HepG2 (cell line): ENCODE measurements around the gene HDHD3. TPM values are rescaled to one million over a fixed set of nuclear protein-coding genes. Genes with fewer than 3 reads are reported as not detected.

Source experiments
- CBFB ChIP-seq: sonication (generic); formaldehyde crosslinking; IDR thresholded peaks from 2 replicates; pipeline ENCODE4 v1.4.0; 2020; ENCODE audit warnings: missing genetic modification reagents
- MYNN ChIP-seq: sonication (generic); formaldehyde crosslinking; IDR thresholded peaks from 2 replicates; pipeline ENCODE4 v1.4.0; 2020; ENCODE audit warnings: mild to moderate bottlenecking, low read depth, missing genetic modification reagents
- NPAS2 ChIP-seq: sonication (generic); formaldehyde crosslinking; IDR thresholded peaks from 2 replicates; pipeline ENCODE4 v1.8.0; 2022; ENCODE audit warnings: mild to moderate bottlenecking, missing genetic modification reagents, borderline replicate concordance
- PHF20 ChIP-seq: sonication (generic); formaldehyde crosslinking; IDR thresholded peaks from 2 replicates; pipeline ENCODE4 v1.5.0; 2020; ENCODE audit warnings: mild to moderate bottlenecking, missing genetic modification reagents
- SAFB2 ChIP-seq: sonication (generic); formaldehyde crosslinking; IDR thresholded peaks from 2 replicates; pipeline ENCODE4 v1.5.1; 2020; ENCODE audit warnings: missing genetic modification reagents, low read depth, mild to moderate bottlenecking, borderline replicate concordance
- TBP ChIP-seq: sonication (generic); formaldehyde crosslinking; IDR thresholded peaks from 2 replicates; pipeline ENCODE4 v1.5.0; 2020; ENCODE audit warnings: missing genetic modification reagents
- TCF12 ChIP-seq, 2 experiments: fragments of 450-650 bp in 1 of 2; sonication (generic) in 1 of 2; formaldehyde crosslinking in 1 of 2; IDR thresholded peaks; 2 replicates each; pipeline versions ENCODE4 v1.6.1 to v1.8.0; 2017 to 2022; ENCODE audit warnings: antibody characterized with exemption in 1 of 2, mild to moderate bottlenecking in 1 of 2, missing genetic modification reagents in 1 of 2, moderate library complexity in 1 of 2
- ZNF564 ChIP-seq: sonication (generic); formaldehyde crosslinking; IDR thresholded peaks from 2 replicates; pipeline ENCODE4 v1.8.1; 2023; ENCODE audit warnings: mild to moderate bottlenecking, missing genetic modification reagents
- ZSCAN25 ChIP-seq: sonication (generic); formaldehyde crosslinking; IDR thresholded peaks from 2 replicates; pipeline ENCODE4 v1.8.0; 2022; ENCODE audit warnings: mild to moderate bottlenecking, missing genetic modification reagents
- polyA plus RNA-seq, 8 experiments: library from polyadenylated mRNA; depleted of rRNA in 3 of 8; stranded (reverse) in 7 of 8; unstranded in 1 of 8; fragments of >200 nt; fragmentation: Illumina TruSeq in 4 of 8; extraction: Trizol in 4 of 8; gene quantifications; 2 replicates each; pipeline versions ENCODE4 v1.2.1 to v1.2.3, GENCODE V29; 2011 to 2016; ENCODE audit warnings: low read depth in 4 of 8, missing spikeins in 1 of 8, mixed read lengths in 1 of 8; ENCODE audit not compliant: insufficient read depth in 1 of 8
- total RNA-seq, 5 experiments: library from RNA; depleted of rRNA; stranded (reverse); fragments of >200 nt; fragmentation: Illumina TruSeq; extraction: Trizol; gene quantifications; 2 replicates each; pipeline ENCODE4 v1.2.3, GENCODE V29; 2016; ENCODE audit warnings: low read depth in 1 of 5
- TF ChIP-seq, protein P1 (sequence below): sonication (generic); formaldehyde crosslinking; IDR thresholded peaks from 2 replicates; pipeline ENCODE4 v1.5.0; 2020; ENCODE audit warnings: mild to moderate bottlenecking, missing genetic modification reagents
- TF ChIP-seq, protein P2 (sequence below): sonication (generic); formaldehyde crosslinking; IDR thresholded peaks from 2 replicates; pipeline ENCODE4 v1.5.0; 2020; ENCODE audit warnings: missing genetic modification reagents
- TF ChIP-seq, protein P3 (sequence below), 2 experiments: sonication (generic) in 1 of 2; formaldehyde crosslinking in 1 of 2; IDR thresholded peaks; 2 replicates each; pipeline versions ENCODE4 v1.4.0 to v1.6.1; 2016 to 2020; ENCODE audit warnings: borderline replicate concordance in 1 of 2, low read depth in 1 of 2, mild to moderate bottlenecking in 1 of 2, missing genetic modification reagents in 1 of 2
- TF ChIP-seq, protein P4 (sequence below): sonication (generic); formaldehyde crosslinking; IDR thresholded peaks from 2 replicates; pipeline ENCODE4 v1.9.0; 2022; ENCODE audit warnings: missing genetic modification reagents, mild to moderate bottlenecking, borderline replicate concordance
- TF ChIP-seq, protein P5 (sequence below): sonication (generic); formaldehyde crosslinking; IDR thresholded peaks from 2 replicates; pipeline ENCODE4 v1.4.0; 2020; ENCODE audit warnings: missing genetic modification reagents

The HDHD3 gene
- total and polyA plus RNA-seq, 2 of the 13 experiments (the other 11 are each of a cell fraction or from before 2014, with no cell fraction given), result 23.1 to 38.5 TPM

DNA sequence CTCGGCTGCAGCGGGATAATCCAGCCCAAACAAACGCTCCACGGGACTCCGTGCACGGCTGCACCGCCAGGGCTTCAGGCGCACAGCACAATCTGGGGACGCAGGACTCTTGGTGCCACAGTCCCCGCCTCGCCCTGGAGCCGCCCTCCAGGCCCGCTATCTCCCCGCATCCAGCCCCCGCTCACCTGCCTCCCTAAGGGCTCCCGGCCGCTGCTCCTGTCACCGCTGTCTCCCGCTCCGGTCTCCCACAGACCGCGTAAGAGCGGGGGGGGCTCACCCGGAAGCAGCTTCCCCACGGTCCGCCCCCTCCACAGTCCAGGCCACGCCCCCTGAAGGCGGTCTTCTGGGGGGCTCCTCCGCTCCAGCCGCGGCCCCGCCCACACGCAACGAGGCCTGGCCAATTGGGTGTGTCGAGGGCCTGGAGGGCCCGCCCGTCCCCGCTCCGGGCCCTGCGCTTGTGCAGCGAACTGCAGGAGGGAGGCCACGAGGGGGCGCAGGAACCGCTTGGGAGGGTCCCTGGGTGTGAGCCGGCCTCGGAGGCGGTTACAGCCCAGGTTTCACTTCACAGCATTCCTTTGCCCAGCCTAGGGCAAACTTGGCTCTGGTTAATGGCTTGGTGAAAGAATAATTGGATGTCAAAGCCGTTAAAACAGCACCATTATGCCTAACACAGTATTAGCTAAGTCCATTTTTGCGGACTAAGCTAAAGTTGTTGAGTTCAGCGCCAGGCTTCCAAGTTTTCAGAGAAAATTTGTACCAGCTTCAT lies 24.4 kb upstream of the HDHD3 start, which contains the start of gene ALAD (continued):
- TF ChIP-seq, protein P1, sequence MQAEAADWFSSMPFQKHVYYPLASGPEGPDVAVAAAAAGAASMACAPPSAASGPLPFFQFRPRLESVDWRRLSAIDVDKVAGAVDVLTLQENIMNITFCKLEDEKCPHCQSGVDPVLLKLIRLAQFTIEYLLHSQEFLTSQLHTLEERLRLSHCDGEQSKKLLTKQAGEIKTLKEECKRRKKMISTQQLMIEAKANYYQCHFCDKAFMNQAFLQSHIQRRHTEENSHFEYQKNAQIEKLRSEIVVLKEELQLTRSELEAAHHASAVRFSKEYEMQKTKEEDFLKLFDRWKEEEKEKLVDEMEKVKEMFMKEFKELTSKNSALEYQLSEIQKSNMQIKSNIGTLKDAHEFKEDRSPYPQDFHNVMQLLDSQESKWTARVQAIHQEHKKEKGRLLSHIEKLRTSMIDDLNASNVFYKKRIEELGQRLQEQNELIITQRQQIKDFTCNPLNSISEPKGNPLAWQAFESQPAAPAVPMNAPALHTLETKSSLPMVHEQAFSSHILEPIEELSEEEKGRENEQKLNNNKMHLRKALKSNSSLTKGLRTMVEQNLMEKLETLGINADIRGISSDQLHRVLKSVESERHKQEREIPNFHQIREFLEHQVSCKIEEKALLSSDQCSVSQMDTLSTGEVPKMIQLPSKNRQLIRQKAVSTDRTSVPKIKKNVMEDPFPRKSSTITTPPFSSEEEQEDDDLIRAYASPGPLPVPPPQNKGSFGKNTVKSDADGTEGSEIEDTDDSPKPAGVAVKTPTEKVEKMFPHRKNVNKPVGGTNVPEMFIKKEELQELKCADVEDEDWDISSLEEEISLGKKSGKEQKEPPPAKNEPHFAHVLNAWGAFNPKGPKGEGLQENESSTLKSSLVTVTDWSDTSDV (CRISPR knock-in tag), result no peak; the same call in 1 of the 2 replicates
- no peak for TF ChIP-seq NPAS2 (CRISPR knock-in tag)
- TF ChIP-seq CBFB (CRISPR knock-in tag), result no peak
- TF ChIP-seq TBP (CRISPR knock-in tag), result no peak
- no peak; the same call in 1 of the 2 replicates for TF ChIP-seq ZSCAN25
- TF ChIP-seq TCF12 (IDR thresholded peaks at IDR 0.05), result no peak
- peak; percentile 70 for TF ChIP-seq TCF12 (CRISPR knock-in tag; IDR thresholded peaks at IDR 0.05)
- no peak for TF ChIP-seq SAFB2
- TF ChIP-seq, protein P2, sequence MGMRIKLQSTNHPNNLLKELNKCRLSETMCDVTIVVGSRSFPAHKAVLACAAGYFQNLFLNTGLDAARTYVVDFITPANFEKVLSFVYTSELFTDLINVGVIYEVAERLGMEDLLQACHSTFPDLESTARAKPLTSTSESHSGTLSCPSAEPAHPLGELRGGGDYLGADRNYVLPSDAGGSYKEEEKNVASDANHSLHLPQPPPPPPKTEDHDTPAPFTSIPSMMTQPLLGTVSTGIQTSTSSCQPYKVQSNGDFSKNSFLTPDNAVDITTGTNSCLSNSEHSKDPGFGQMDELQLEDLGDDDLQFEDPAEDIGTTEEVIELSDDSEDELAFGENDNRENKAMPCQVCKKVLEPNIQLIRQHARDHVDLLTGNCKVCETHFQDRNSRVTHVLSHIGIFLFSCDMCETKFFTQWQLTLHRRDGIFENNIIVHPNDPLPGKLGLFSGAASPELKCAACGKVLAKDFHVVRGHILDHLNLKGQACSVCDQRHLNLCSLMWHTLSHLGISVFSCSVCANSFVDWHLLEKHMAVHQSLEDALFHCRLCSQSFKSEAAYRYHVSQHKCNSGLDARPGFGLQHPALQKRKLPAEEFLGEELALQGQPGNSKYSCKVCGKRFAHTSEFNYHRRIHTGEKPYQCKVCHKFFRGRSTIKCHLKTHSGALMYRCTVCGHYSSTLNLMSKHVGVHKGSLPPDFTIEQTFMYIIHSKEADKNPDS (CRISPR knock-in tag), result no peak
- TF ChIP-seq PHF20, result peak; percentile 45
- TF ChIP-seq, protein P3, sequence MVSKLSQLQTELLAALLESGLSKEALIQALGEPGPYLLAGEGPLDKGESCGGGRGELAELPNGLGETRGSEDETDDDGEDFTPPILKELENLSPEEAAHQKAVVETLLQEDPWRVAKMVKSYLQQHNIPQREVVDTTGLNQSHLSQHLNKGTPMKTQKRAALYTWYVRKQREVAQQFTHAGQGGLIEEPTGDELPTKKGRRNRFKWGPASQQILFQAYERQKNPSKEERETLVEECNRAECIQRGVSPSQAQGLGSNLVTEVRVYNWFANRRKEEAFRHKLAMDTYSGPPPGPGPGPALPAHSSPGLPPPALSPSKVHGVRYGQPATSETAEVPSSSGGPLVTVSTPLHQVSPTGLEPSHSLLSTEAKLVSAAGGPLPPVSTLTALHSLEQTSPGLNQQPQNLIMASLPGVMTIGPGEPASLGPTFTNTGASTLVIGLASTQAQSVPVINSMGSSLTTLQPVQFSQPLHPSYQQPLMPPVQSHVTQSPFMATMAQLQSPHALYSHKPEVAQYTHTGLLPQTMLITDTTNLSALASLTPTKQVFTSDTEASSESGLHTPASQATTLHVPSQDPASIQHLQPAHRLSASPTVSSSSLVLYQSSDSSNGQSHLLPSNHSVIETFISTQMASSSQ (IDR thresholded peaks at IDR 0.05; ENCODE audit: low read depth), result no peak
- TF ChIP-seq, protein P3 (CRISPR knock-in tag; IDR thresholded peaks at IDR 0.05; ENCODE audit: borderline replicate concordance), result peak; percentile 84; the same call in 1 of the 2 replicates
- TF ChIP-seq MYNN, result no peak
- no peak for TF ChIP-seq ZNF564 (CRISPR knock-in tag)
- TF ChIP-seq, protein P4, sequence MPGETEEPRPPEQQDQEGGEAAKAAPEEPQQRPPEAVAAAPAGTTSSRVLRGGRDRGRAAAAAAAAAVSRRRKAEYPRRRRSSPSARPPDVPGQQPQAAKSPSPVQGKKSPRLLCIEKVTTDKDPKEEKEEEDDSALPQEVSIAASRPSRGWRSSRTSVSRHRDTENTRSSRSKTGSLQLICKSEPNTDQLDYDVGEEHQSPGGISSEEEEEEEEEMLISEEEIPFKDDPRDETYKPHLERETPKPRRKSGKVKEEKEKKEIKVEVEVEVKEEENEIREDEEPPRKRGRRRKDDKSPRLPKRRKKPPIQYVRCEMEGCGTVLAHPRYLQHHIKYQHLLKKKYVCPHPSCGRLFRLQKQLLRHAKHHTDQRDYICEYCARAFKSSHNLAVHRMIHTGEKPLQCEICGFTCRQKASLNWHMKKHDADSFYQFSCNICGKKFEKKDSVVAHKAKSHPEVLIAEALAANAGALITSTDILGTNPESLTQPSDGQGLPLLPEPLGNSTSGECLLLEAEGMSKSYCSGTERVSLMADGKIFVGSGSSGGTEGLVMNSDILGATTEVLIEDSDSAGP, result peak; percentile 68; the same call in 1 of the 2 replicates
- TF ChIP-seq, protein P5, sequence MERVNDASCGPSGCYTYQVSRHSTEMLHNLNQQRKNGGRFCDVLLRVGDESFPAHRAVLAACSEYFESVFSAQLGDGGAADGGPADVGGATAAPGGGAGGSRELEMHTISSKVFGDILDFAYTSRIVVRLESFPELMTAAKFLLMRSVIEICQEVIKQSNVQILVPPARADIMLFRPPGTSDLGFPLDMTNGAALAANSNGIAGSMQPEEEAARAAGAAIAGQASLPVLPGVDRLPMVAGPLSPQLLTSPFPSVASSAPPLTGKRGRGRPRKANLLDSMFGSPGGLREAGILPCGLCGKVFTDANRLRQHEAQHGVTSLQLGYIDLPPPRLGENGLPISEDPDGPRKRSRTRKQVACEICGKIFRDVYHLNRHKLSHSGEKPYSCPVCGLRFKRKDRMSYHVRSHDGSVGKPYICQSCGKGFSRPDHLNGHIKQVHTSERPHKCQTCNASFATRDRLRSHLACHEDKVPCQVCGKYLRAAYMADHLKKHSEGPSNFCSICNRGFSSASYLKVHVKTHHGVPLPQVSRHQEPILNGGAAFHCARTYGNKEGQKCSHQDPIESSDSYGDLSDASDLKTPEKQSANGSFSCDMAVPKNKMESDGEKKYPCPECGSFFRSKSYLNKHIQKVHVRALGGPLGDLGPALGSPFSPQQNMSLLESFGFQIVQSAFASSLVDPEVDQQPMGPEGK (CRISPR knock-in tag), result peak; percentile 97
